Endothelial cell of umbilical vein (primary cell): ENCODE measurements around the gene NUDT22.

Experiments used
- EZH2 ChIP-seq: IDR thresholded peaks from 2 replicates; pipeline ENCODE4 v1.6.1; 2012; ENCODE audit warnings: borderline replicate concordance, low read depth, mild to moderate bottlenecking, moderate library complexity, low read length, inconsistent platforms; ENCODE audit not compliant: severe bottlenecking
- POLR2A ChIP-seq: IDR thresholded peaks from 2 replicates; pipeline ENCODE4 v1.6.1; 2012; ENCODE audit warnings: low read depth, mild to moderate bottlenecking, control low read depth, low read length
- TF ChIP-seq, protein P1 (sequence below): IDR thresholded peaks from 2 replicates; pipeline ENCODE4 v1.6.1; 2011; ENCODE audit not compliant: insufficient read depth, insufficient read length
- TF ChIP-seq, protein P2 (sequence below), 2 donors: IDR thresholded peaks; 1 replicate in 1 of 2; 2 replicates in 1 of 2; pipeline ENCODE4 v1.5.1; 2011; ENCODE audit warnings: low read length in 2 of 2, mild to moderate bottlenecking in 2 of 2, moderate library complexity in 2 of 2, control low read depth in 1 of 2, inconsistent platforms in 1 of 2, low read depth in 1 of 2; ENCODE audit not compliant: insufficient read depth in 1 of 2; ENCODE audit errors: extremely low read depth in 1 of 2

DNA sequence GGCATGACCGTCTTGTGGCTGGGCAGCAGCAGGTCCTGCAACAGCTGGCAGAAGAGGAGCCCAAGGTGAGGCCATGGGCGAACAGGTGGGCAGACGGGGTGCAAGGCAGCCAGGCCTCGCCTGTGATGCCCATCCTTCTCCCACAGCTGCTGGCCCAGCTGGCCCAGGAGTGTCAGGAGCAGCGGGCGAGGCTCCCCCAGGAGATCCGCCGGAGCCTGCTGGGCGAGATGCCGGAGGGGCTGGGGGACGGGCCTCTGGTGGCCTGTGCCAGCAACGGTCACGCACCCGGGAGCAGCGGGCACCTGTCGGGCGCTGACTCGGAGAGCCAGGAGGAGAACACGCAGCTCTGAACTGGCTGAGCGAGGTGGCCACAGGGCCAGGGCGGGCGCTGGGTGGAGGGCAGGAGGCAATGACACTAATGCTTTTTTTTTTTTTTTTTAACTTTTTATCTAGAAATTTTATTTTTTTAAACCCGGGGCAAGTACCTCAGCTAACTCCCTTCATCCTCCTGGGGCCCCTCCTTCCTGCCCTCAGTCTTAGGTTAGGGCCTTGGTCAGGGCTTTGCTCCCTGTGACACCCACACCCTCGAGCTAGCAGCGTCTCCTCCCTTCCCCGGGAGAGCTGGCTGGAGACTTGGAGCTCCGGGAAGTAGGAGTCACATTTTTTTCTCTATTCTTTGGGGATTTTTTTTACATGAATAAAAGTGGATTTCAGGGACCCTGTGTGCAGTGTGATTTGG lies 41.3 kb downstream of the NUDT22 start:
- TF ChIP-seq, protein P1, sequence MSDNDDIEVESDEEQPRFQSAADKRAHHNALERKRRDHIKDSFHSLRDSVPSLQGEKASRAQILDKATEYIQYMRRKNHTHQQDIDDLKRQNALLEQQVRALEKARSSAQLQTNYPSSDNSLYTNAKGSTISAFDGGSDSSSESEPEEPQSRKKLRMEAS: no peak
- no peak for TF ChIP-seq POLR2A
- TF ChIP-seq EZH2: no peak
- TF ChIP-seq, protein P2, sequence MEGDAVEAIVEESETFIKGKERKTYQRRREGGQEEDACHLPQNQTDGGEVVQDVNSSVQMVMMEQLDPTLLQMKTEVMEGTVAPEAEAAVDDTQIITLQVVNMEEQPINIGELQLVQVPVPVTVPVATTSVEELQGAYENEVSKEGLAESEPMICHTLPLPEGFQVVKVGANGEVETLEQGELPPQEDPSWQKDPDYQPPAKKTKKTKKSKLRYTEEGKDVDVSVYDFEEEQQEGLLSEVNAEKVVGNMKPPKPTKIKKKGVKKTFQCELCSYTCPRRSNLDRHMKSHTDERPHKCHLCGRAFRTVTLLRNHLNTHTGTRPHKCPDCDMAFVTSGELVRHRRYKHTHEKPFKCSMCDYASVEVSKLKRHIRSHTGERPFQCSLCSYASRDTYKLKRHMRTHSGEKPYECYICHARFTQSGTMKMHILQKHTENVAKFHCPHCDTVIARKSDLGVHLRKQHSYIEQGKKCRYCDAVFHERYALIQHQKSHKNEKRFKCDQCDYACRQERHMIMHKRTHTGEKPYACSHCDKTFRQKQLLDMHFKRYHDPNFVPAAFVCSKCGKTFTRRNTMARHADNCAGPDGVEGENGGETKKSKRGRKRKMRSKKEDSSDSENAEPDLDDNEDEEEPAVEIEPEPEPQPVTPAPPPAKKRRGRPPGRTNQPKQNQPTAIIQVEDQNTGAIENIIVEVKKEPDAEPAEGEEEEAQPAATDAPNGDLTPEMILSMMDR (IDR thresholded peaks at IDR 0.05; ENCODE audit: extremely low read depth in 1 of 2, insufficient read depth in 1 of 2, low read depth in 1 of 2, low read length in 2 of 2): no peak
